HEK293 (cell line): Measurements from ENCODE around the gene AHRR.

ENCODE experiments used
- GLI4 ChIP-seq: fragments of 450-650 bp; formaldehyde crosslinking; IDR thresholded peaks from 2 replicates; pipeline ENCODE4 v1.5.1; 2016; ENCODE audit warnings: missing biosample characterization, missing genetic modification characterization
- ZBTB10 ChIP-seq: fragments of 450-650 bp; formaldehyde crosslinking; IDR thresholded peaks from 2 replicates; pipeline ENCODE4 v1.5.1; 2016; ENCODE audit warnings: missing biosample characterization, missing genetic modification characterization
- ZFP37 ChIP-seq: fragments of 450-650 bp; formaldehyde crosslinking; IDR thresholded peaks from 2 replicates; pipeline ENCODE4 v1.5.1; 2016; ENCODE audit warnings: missing biosample characterization, missing genetic modification characterization
- ZNF529 ChIP-seq: fragments of 450-650 bp; formaldehyde crosslinking; IDR thresholded peaks from 2 replicates; pipeline ENCODE4 v1.5.1; 2017; ENCODE audit warnings: missing genetic modification characterization, missing biosample characterization; ENCODE audit not compliant: insufficient replicate concordance
- ZNF548 ChIP-seq: fragments of 450-650 bp; formaldehyde crosslinking; IDR thresholded peaks from 2 replicates; pipeline ENCODE4 v1.5.1; 2016; ENCODE audit warnings: missing biosample characterization, missing genetic modification characterization
- ZNF571 ChIP-seq: fragments of 450-650 bp; formaldehyde crosslinking; IDR thresholded peaks from 2 replicates; pipeline ENCODE4 v1.5.0; 2017; ENCODE audit warnings: missing biosample characterization, missing genetic modification characterization
- TF ChIP-seq, protein P1 (sequence below): fragments of 450-650 bp; formaldehyde crosslinking; IDR thresholded peaks from 2 replicates; pipeline ENCODE4 v1.5.1; 2016; ENCODE audit warnings: missing biosample characterization, missing genetic modification characterization
- TF ChIP-seq, protein P2 (sequence below): fragments of 450-650 bp; formaldehyde crosslinking; IDR thresholded peaks from 2 replicates; pipeline ENCODE4 v1.5.1; 2016; ENCODE audit warnings: missing biosample characterization, missing genetic modification characterization
- TF ChIP-seq, protein P3 (sequence below): fragments of 450-650 bp; formaldehyde crosslinking; IDR thresholded peaks from 2 replicates; pipeline ENCODE4 v1.5.1; 2016; ENCODE audit warnings: missing biosample characterization, missing genetic modification characterization, low read depth
- TF ChIP-seq, protein P4 (sequence below): fragments of 450-650 bp; formaldehyde crosslinking; IDR thresholded peaks from 2 replicates; pipeline ENCODE4 v1.5.1; 2016; ENCODE audit warnings: missing biosample characterization, missing genetic modification characterization

DNA sequence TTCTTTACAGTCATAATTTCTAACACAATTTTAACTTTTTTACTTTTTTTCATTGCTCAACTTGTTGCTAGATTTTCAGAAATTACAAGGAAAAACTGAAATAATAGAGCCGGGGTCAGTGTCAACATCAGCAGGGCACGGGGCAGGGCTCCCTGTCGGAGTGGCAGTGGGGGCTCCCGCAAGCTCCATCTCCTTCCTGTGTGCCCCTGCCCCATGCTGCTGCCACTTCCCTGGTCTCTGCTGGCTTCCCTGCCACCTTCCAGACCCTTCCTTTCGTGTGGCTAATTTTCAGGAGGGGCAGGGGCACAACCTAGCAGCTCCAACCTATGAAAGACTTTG lies 120.5 kb downstream of the AHRR start:
- TF ChIP-seq, protein P1, sequence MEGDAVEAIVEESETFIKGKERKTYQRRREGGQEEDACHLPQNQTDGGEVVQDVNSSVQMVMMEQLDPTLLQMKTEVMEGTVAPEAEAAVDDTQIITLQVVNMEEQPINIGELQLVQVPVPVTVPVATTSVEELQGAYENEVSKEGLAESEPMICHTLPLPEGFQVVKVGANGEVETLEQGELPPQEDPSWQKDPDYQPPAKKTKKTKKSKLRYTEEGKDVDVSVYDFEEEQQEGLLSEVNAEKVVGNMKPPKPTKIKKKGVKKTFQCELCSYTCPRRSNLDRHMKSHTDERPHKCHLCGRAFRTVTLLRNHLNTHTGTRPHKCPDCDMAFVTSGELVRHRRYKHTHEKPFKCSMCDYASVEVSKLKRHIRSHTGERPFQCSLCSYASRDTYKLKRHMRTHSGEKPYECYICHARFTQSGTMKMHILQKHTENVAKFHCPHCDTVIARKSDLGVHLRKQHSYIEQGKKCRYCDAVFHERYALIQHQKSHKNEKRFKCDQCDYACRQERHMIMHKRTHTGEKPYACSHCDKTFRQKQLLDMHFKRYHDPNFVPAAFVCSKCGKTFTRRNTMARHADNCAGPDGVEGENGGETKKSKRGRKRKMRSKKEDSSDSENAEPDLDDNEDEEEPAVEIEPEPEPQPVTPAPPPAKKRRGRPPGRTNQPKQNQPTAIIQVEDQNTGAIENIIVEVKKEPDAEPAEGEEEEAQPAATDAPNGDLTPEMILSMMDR (tag by site-specific recombination): no peak
- TF ChIP-seq, protein P2, sequence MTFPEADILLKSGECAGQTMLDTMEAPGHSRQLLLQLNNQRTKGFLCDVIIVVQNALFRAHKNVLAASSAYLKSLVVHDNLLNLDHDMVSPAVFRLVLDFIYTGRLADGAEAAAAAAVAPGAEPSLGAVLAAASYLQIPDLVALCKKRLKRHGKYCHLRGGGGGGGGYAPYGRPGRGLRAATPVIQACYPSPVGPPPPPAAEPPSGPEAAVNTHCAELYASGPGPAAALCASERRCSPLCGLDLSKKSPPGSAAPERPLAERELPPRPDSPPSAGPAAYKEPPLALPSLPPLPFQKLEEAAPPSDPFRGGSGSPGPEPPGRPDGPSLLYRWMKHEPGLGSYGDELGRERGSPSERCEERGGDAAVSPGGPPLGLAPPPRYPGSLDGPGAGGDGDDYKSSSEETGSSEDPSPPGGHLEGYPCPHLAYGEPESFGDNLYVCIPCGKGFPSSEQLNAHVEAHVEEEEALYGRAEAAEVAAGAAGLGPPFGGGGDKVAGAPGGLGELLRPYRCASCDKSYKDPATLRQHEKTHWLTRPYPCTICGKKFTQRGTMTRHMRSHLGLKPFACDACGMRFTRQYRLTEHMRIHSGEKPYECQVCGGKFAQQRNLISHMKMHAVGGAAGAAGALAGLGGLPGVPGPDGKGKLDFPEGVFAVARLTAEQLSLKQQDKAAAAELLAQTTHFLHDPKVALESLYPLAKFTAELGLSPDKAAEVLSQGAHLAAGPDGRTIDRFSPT (tag by site-specific recombination): no peak
- TF ChIP-seq ZNF548 (tag by site-specific recombination) (no peak), GLI4 (tag by site-specific recombination) (no peak), ZBTB10 (tag by site-specific recombination) (no peak), ZNF571 (tag by site-specific recombination) (no peak), ZFP37 (tag by site-specific recombination) (no peak), ZNF529 (tag by site-specific recombination) (no peak)
- TF ChIP-seq, protein P3, sequence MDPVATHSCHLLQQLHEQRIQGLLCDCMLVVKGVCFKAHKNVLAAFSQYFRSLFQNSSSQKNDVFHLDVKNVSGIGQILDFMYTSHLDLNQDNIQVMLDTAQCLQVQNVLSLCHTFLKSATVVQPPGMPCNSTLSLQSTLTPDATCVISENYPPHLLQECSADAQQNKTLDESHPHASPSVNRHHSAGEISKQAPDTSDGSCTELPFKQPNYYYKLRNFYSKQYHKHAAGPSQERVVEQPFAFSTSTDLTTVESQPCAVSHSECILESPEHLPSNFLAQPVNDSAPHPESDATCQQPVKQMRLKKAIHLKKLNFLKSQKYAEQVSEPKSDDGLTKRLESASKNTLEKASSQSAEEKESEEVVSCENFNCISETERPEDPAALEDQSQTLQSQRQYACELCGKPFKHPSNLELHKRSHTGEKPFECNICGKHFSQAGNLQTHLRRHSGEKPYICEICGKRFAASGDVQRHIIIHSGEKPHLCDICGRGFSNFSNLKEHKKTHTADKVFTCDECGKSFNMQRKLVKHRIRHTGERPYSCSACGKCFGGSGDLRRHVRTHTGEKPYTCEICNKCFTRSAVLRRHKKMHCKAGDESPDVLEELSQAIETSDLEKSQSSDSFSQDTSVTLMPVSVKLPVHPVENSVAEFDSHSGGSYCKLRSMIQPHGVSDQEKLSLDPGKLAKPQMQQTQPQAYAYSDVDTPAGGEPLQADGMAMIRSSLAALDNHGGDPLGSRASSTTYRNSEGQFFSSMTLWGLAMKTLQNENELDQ (tag by site-specific recombination): no peak
- TF ChIP-seq, protein P4, sequence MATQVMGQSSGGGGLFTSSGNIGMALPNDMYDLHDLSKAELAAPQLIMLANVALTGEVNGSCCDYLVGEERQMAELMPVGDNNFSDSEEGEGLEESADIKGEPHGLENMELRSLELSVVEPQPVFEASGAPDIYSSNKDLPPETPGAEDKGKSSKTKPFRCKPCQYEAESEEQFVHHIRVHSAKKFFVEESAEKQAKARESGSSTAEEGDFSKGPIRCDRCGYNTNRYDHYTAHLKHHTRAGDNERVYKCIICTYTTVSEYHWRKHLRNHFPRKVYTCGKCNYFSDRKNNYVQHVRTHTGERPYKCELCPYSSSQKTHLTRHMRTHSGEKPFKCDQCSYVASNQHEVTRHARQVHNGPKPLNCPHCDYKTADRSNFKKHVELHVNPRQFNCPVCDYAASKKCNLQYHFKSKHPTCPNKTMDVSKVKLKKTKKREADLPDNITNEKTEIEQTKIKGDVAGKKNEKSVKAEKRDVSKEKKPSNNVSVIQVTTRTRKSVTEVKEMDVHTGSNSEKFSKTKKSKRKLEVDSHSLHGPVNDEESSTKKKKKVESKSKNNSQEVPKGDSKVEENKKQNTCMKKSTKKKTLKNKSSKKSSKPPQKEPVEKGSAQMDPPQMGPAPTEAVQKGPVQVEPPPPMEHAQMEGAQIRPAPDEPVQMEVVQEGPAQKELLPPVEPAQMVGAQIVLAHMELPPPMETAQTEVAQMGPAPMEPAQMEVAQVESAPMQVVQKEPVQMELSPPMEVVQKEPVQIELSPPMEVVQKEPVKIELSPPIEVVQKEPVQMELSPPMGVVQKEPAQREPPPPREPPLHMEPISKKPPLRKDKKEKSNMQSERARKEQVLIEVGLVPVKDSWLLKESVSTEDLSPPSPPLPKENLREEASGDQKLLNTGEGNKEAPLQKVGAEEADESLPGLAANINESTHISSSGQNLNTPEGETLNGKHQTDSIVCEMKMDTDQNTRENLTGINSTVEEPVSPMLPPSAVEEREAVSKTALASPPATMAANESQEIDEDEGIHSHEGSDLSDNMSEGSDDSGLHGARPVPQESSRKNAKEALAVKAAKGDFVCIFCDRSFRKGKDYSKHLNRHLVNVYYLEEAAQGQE: no peak
